WERI-Rb-1 (cell line): Measurements from ENCODE around the gene CDCA7L.

Experiments used
- DNase-seq: peaks from one replicate; pipeline ENCODE4 v3.0.0-alpha.2; 2020
- H3K27ac ChIP-seq: fragments of 250-450 bp; sonication (Bioruptor Pico); 2 replicates; pipeline ENCODE4 v1.5.1; 2020; ENCODE audit warnings: mild to moderate bottlenecking, moderate library complexity
- H3K27me3 ChIP-seq: fragments of 250-450 bp; sonication (Bioruptor Pico); 2 replicates; pipeline ENCODE4 v1.5.1; 2021; ENCODE audit warnings: mild to moderate bottlenecking, low read depth, moderate library complexity; ENCODE audit not compliant: insufficient read depth, severe bottlenecking
- H3K36me3 ChIP-seq: fragments of 250-450 bp; sonication (Bioruptor Pico); 2 replicates; pipeline ENCODE4 v1.5.1; 2020; ENCODE audit warnings: mild to moderate bottlenecking, moderate library complexity
- H3K4me3 ChIP-seq: 2 replicates; pipeline ENCODE4 v1.5.1; 2011; ENCODE audit warnings: low read depth, mild to moderate bottlenecking, control low read depth, low read length
- H3K9me3 ChIP-seq: fragments of 250-450 bp; sonication (Bioruptor Pico); 2 replicates; pipeline ENCODE4 v1.5.1; 2021; ENCODE audit warnings: mild to moderate bottlenecking, moderate library complexity; ENCODE audit not compliant: severe bottlenecking
- TF ChIP-seq, protein P1 (sequence below): IDR thresholded peaks from 2 replicates; pipeline ENCODE4 v1.5.1; 2011; ENCODE audit warnings: low read depth, mild to moderate bottlenecking, control low read depth, inconsistent platforms, low read length

The CDCA7L gene

DNA sequence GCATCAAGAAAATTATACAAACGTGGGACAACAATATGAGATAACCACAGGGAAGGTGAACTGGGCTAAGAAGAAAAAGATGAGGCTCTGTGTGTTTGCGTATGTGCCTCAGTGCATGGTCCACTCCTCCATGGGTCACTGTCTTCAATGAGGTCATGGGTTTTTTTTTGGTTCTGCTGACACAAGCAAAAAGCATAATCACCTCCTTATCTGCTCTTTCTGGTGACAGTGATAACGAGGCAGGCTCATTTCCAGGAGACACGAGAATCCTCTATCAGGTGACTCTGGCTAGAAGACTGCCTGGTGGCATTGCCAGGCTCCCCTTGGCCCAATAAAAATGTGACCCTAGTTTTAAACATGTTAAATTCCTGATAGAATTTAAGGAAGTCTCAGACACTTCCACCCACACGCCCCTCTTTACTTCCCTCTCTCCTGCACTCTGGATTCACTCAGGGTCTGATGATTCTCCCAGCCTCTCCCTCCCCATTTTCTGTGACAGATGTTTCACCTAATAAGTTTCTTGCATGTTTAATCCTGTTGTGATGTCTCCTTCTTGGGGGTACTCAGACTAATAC is 35.3 kb upstream of the CDCA7L start:
- Histone ChIP-seq H3K36me3 (no peaks in the 10 kb centered on the region), H3K4me3 (no peak overlapping the region), H3K27ac (no peak overlapping the region), H3K27me3 (no peaks in the 10 kb centered on the region), H3K9me3 (no peaks in the 10 kb centered on the region)
- DNase-seq: no peak
- TF ChIP-seq, protein P1, sequence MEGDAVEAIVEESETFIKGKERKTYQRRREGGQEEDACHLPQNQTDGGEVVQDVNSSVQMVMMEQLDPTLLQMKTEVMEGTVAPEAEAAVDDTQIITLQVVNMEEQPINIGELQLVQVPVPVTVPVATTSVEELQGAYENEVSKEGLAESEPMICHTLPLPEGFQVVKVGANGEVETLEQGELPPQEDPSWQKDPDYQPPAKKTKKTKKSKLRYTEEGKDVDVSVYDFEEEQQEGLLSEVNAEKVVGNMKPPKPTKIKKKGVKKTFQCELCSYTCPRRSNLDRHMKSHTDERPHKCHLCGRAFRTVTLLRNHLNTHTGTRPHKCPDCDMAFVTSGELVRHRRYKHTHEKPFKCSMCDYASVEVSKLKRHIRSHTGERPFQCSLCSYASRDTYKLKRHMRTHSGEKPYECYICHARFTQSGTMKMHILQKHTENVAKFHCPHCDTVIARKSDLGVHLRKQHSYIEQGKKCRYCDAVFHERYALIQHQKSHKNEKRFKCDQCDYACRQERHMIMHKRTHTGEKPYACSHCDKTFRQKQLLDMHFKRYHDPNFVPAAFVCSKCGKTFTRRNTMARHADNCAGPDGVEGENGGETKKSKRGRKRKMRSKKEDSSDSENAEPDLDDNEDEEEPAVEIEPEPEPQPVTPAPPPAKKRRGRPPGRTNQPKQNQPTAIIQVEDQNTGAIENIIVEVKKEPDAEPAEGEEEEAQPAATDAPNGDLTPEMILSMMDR: no peak

DNA sequence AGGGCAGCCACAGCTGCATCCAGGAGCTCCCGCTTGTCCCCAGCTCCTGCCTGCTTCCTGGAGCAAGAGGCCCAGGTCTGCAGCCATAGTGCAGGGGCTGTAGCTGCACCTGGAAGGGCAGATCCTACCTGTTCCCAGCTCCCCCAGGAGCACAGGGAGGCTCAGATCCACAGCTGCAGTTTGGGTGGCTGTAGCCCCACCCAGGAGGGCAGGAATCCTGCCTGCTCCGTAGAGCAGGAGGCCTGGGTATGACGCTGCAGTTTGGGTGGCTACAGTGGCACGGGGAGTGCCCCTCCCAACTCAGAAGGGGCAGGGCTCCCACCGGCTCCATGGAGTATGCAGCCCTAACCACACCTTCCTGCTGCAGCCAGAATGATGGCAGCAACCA is 26.7 kb upstream of the CDCA7L start:
- H3K27me3 ChIP-seq: no peaks in the 10 kb centered on the region
- H3K4me3 ChIP-seq: no peak overlapping the region
- no peaks in the 10 kb centered on the region for H3K36me3 ChIP-seq
- H3K27ac ChIP-seq: no peak overlapping the region
- H3K9me3 ChIP-seq: no peaks in the 10 kb centered on the region
- no peak for DNase-seq
- TF ChIP-seq, protein P1: no peak

- TF ChIP-seq, protein P1: no peak
- no peak overlapping the region for H3K27ac ChIP-seq
These were observed 26.2 kb upstream of the CDCA7L start for GRCh38 chr7:21971780-21972396.

GRCh38 chr7:21969822-21970221 is 24.1 kb upstream of the CDCA7L start:
- Histone ChIP-seq H3K27ac (no peak overlapping the region), H3K27me3 (no peaks in the 10 kb centered on the region), H3K4me3 (no peak overlapping the region), H3K9me3 (no peaks in the 10 kb centered on the region), H3K36me3 (no peaks in the 10 kb centered on the region)
- TF ChIP-seq, protein P1: no peak
- DNase-seq: no peak

More at GRCh38 chr7:21971780-21972396, 26.2 kb upstream of the CDCA7L start:
- Histone ChIP-seq H3K36me3 (no peaks in the 10 kb centered on the region), H3K27me3 (no peaks in the 10 kb centered on the region), H3K9me3 (no peaks in the 10 kb centered on the region), H3K4me3 (no peak overlapping the region)
- DNase-seq: no peak

GRCh38 chr7:21967598-21968003 is 21.9 kb upstream of the CDCA7L start:
- Histone ChIP-seq H3K27me3 (no peaks in the 10 kb centered on the region), H3K9me3 (no peaks in the 10 kb centered on the region), H3K27ac (no peak overlapping the region), H3K36me3 (no peaks in the 10 kb centered on the region), H3K4me3 (no peak overlapping the region)
- DNase-seq: no peak
- TF ChIP-seq, protein P1: no peak

DNA sequence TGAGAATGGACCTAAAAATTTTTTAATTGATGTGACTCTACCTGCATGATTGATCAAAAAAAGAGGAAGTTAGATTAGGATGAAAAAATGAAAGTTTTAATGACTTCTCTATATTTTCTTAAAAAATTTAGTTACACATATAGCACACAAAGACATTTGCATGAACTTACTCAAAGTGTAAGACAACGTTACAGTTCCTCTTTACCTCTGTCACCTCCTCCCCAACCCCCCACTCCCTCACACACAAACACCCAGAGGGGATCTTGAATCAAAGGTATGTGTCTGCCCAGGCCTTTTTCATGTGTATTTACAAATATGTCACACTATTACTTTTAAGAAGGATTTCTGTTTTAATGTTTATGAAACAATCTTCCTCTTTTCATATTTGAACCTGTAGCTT is 20.6 kb upstream of the CDCA7L start:
- H3K4me3 ChIP-seq: no peak overlapping the region
- TF ChIP-seq, protein P1: no peak
- no peak overlapping the region for H3K27ac ChIP-seq
- DNase-seq: no peak
- H3K27me3 ChIP-seq: no peaks in the 10 kb centered on the region
- no peaks in the 10 kb centered on the region for H3K9me3 ChIP-seq
- H3K36me3 ChIP-seq: no peaks in the 10 kb centered on the region
